Keratinocyte (primary cell): ENCODE data around the gene CELF2. TPM values are rescaled to one million over a fixed set of nuclear protein-coding genes. Genes with fewer than 3 reads are reported as not detected.

Experiments
- DNase-seq: peaks from one replicate; pipeline ENCODE4 v3.0.0-alpha.2; 2011; ENCODE audit warnings: low read depth, missing footprints, low spot score
- FAIRE-seq: peaks from 2 replicates; lab custom pipeline; 2011; peaks lifted over from hg19 to GRCh38; lab: Jason Lieb, UNC
- H2AFZ ChIP-seq: 2 replicates; pipeline ENCODE4 v1.6.0; 2012; ENCODE audit warnings: low read length, control low read depth, inconsistent platforms; ENCODE audit not compliant: control insufficient read depth
- H3K27ac ChIP-seq: 2 replicates; pipeline ENCODE4 v1.5.1; 2011; ENCODE audit warnings: low read length; ENCODE audit not compliant: control insufficient read depth, insufficient read depth
- H3K27me3 ChIP-seq: 3 replicates; pipeline ENCODE4 v1.6.0; 2011; ENCODE audit warnings: low read length; ENCODE audit not compliant: control insufficient read depth, insufficient read depth; ENCODE audit errors: extremely low read depth
- H3K36me3 ChIP-seq, 2 experiments: 2 replicates in 1 of 2; 3 replicates in 1 of 2; pipeline ENCODE4 v1.5.1; 2011; ENCODE audit warnings: low read length in 2 of 2, mild to moderate bottlenecking in 1 of 2; ENCODE audit not compliant: control insufficient read depth in 2 of 2, insufficient read depth in 2 of 2; ENCODE audit errors: extremely low read depth in 1 of 2
- H3K4me1 ChIP-seq: 3 replicates; pipeline ENCODE4 v1.5.1; 2011; ENCODE audit warnings: low read length; ENCODE audit not compliant: control insufficient read depth, insufficient read depth; ENCODE audit errors: extremely low read depth
- H3K4me2 ChIP-seq: 3 replicates; pipeline ENCODE4 v1.6.0; 2011; ENCODE audit warnings: low read depth, low read length; ENCODE audit not compliant: control insufficient read depth, insufficient read depth; ENCODE audit errors: extremely low read depth
- H3K4me3 ChIP-seq, 3 experiments: fragments of 200-600 bp in 1 of 3; sonication (generic) in 1 of 3; 2 replicates in 2 of 3; 3 replicates in 1 of 3; pipeline ENCODE4 v1.5.1; 2011 to 2016; ENCODE audit warnings: low read length in 3 of 3, mild to moderate bottlenecking in 3 of 3, control low read depth in 2 of 3, inconsistent platforms in 1 of 3, low read depth in 1 of 3, mixed read lengths in 1 of 3, mixed run types in 1 of 3, moderate library complexity in 1 of 3; ENCODE audit not compliant: control insufficient read depth in 2 of 3, insufficient read depth in 2 of 3; ENCODE audit errors: extremely low read depth in 1 of 3
- H3K79me2 ChIP-seq: 2 replicates; pipeline ENCODE4 v1.6.0; 2012; ENCODE audit warnings: low read length; ENCODE audit not compliant: control insufficient read depth, insufficient read depth
- H3K9ac ChIP-seq: 3 replicates; pipeline ENCODE4 v1.6.0; 2011; ENCODE audit warnings: low read length; ENCODE audit not compliant: control insufficient read depth, insufficient read depth; ENCODE audit errors: extremely low read depth
- H3K9me1 ChIP-seq: 3 replicates; pipeline ENCODE4 v1.6.0; 2011; ENCODE audit warnings: low read length; ENCODE audit not compliant: control insufficient read depth, insufficient read depth; ENCODE audit errors: extremely low read depth
- H3K9me3 ChIP-seq: 2 replicates; pipeline ENCODE4 v1.5.1; 2012; ENCODE audit warnings: low read depth, low read length; ENCODE audit not compliant: control insufficient read depth
- H4K20me1 ChIP-seq: 3 replicates; pipeline ENCODE4 v1.6.0; 2011; ENCODE audit warnings: low read length; ENCODE audit not compliant: control insufficient read depth, insufficient read depth; ENCODE audit errors: extremely low read depth
- EZH2 ChIP-seq: IDR thresholded peaks from one replicate; pipeline ENCODE4 v1.6.1; 2012; ENCODE audit warnings: inconsistent platforms, mild to moderate bottlenecking, low read length, moderate library complexity
- dilution Hi-C: fragments of 300-500 bp; cut with MboI; formaldehyde crosslinking; loops from one replicate; pipeline ENCODE4 v1.7.0; 2020; ENCODE audit warnings: low sequenced_read_pairs; ENCODE audit not compliant: extremely low pct_ligation_motif_present
- polyA plus RNA-seq, 5 experiments: library from polyadenylated mRNA; depleted of rRNA in 3 of 5; stranded (reverse) in 3 of 5; stranded (forward) in 1 of 5; unstranded in 1 of 5; fragments of >200 nt; gene quantifications; 1 replicate in 1 of 5; 2 replicates in 3 of 5; 3 replicates in 1 of 5; pipeline versions ENCODE4 v1.2.1 to v1.2.3, GENCODE V29; 2011 to 2012; ENCODE audit warnings: missing spikeins in 2 of 5, low read depth in 1 of 5, low replicate concordance in 1 of 5
- TF ChIP-seq, protein P1 (sequence below), 3 experiments: IDR thresholded peaks in 1 of 3; conservative IDR thresholded peaks in 1 of 3; optimal IDR thresholded peaks in 1 of 3; 2 replicates in 2 of 3; 3 replicates in 1 of 3; pipeline versions ENCODE3 to v1.5.1; 2011; ENCODE audit warnings: low read length in 3 of 3, mild to moderate bottlenecking in 3 of 3, moderate library complexity in 2 of 3, control low read depth in 1 of 3, inconsistent platforms in 1 of 3; ENCODE audit not compliant: insufficient read depth in 2 of 3; ENCODE audit errors: extremely low read depth in 1 of 3

Gene CELF2
- polyA plus RNA-seq, 1 donor (not counting 4 experiments of a cell fraction or from before 2014, with no cell fraction given), result 9.8 TPM

DNA sequence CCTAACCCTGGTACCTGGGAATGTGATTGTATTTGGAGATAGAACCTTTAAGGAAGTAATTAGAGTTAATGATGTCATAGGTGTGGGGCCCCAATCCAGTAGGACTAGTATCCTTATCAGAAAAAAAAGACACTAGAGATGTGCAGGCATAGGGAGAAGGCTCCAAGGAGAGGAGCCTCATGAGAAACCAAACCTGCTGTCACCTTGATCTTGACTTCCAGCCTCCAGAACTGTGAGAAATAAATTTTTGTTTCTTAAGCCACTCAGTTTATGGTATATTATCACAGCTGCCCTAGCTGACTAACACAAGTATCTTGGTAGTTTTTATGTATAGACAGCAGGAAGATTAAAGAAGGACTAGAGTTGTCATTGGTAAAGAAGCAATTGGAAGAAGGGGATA is 23.9 kb upstream of the CELF2 start:
- no peaks in the 10 kb centered on the region for H3K79me2 ChIP-seq
- no peak overlapping the region for H2AFZ ChIP-seq
- no peak overlapping the region for H3K4me2 ChIP-seq
- H3K9ac ChIP-seq, result no peak overlapping the region
- no peaks in the 10 kb centered on the region for H3K9me3 ChIP-seq
- TF ChIP-seq, protein P1, sequence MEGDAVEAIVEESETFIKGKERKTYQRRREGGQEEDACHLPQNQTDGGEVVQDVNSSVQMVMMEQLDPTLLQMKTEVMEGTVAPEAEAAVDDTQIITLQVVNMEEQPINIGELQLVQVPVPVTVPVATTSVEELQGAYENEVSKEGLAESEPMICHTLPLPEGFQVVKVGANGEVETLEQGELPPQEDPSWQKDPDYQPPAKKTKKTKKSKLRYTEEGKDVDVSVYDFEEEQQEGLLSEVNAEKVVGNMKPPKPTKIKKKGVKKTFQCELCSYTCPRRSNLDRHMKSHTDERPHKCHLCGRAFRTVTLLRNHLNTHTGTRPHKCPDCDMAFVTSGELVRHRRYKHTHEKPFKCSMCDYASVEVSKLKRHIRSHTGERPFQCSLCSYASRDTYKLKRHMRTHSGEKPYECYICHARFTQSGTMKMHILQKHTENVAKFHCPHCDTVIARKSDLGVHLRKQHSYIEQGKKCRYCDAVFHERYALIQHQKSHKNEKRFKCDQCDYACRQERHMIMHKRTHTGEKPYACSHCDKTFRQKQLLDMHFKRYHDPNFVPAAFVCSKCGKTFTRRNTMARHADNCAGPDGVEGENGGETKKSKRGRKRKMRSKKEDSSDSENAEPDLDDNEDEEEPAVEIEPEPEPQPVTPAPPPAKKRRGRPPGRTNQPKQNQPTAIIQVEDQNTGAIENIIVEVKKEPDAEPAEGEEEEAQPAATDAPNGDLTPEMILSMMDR (optimal IDR thresholded peaks at IDR 0.05 in 1 of 3, IDR thresholded peaks at IDR 0.05 in 1 of 3, conservative IDR thresholded peaks at IDR 0.05 in 1 of 3; ENCODE audit: extremely low read depth in 1 of 3, insufficient read depth in 2 of 3, low read length in 3 of 3), result no peak
- no peak for TF ChIP-seq EZH2
- no peak overlapping the region for H3K4me3 ChIP-seq
- H3K27ac ChIP-seq, result no peak overlapping the region
- H3K4me1 ChIP-seq, result no peaks in the 10 kb centered on the region
- no peaks in the 10 kb centered on the region for H3K27me3 ChIP-seq
- no peaks in the 10 kb centered on the region for H3K9me1 ChIP-seq
- H3K36me3 ChIP-seq, result no peaks in the 10 kb centered on the region
- no peaks in the 10 kb centered on the region for H4K20me1 ChIP-seq
- dilution Hi-C loops, result no loop called here
- FAIRE-seq (no peak), DNase-seq (no peak)

DNA sequence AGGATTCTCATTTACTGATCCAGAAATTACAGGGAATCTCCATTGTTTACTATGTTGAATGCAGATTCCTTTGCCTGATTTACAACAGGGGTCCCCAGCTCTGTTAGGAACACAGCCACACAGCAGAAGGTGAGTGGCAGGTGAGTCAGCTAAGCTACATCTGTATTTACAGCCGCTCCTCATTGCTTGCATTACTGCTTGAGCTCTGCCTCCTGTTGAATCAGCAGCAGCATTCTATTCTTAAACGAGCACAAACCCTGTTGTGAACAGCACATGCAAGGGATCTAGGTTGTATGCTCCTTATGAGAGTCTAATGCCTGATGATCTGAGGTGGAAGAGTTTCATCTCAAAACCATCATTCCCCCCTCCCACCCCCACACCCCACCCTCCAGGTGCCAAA is 23.3 kb upstream of the CELF2 start:
- Histone ChIP-seq H3K36me3 (no peaks in the 10 kb centered on the region), H3K79me2 (no peaks in the 10 kb centered on the region), H4K20me1 (no peaks in the 10 kb centered on the region), H3K9me1 (no peaks in the 10 kb centered on the region), H3K9me3 (no peaks in the 10 kb centered on the region), H3K4me1 (no peaks in the 10 kb centered on the region), H2AFZ (no peak overlapping the region), H3K27ac (no peak overlapping the region), H3K4me3 (no peak overlapping the region), H3K27me3 (no peaks in the 10 kb centered on the region), H3K4me2 (no peak overlapping the region), H3K9ac (no peak overlapping the region)
- DNase-seq (no peak), FAIRE-seq (peak; percentile 64)
- dilution Hi-C loops, result no loop called here
- TF ChIP-seq EZH2, result no peak
- TF ChIP-seq, protein P1 (optimal IDR thresholded peaks at IDR 0.05 in 1 of 3, IDR thresholded peaks at IDR 0.05 in 1 of 3, conservative IDR thresholded peaks at IDR 0.05 in 1 of 3; ENCODE audit: extremely low read depth in 1 of 3, insufficient read depth in 2 of 3, low read length in 3 of 3), result no peak
